T-cell (primary cell): Measurements from ENCODE around the gene NPHS1. TPM values are rescaled to one million over a fixed set of nuclear protein-coding genes. Genes with fewer than 3 reads are reported as not detected.
A peak's percentile ranks its signal among the peaks of the same experiment; 100 is the strongest.

Experiments
- ATAC-seq, 4 experiments: fragments of 200-7000 bp in 3 of 4; fragments of 150-1000 bp in 1 of 4; cut with Tn5 transposase; replicated peaks in 1 of 4; 1 replicate in 3 of 4; 2 replicates in 1 of 4; pipeline ENCODE4 v1.10.0; 2021; ENCODE audit warnings: moderate library complexity in 3 of 4, mild to moderate bottlenecking in 2 of 4, moderate number of reproducible peaks in 1 of 4
- CTCF ChIA-PET, 2 donors: fragments of 300-600 bp; sonication (Branson Sonifier 250); formaldehyde crosslinking; loops; one replicate each; lab custom pipeline; 2022; ENCODE audit warnings: antibody characterized with exemption in 2 of 2; lab: Charles Lee
- POLR2A ChIA-PET, 2 donors: fragments of 300-600 bp; sonication (Branson Sonifier 250); formaldehyde crosslinking; loops; one replicate each; lab custom pipeline; 2022; ENCODE audit warnings: antibody characterized with exemption in 2 of 2; lab: Charles Lee
- DNase-seq, 35 experiments: peaks; one replicate each; pipeline versions ENCODE4 v3.0.0 to v3.0.0-alpha.2; 2013 to 2023
- H3K27ac ChIP-seq: one replicate; pipeline ENCODE4 v1.5.1; 2013; ENCODE audit warnings: low read length
- H3K27me3 ChIP-seq, 2 experiments: replicated peaks in 1 of 2; 1 replicate in 1 of 2; 2 replicates in 1 of 2; pipeline versions ENCODE4 v1.6.1 to v1.7.0; 2013; ENCODE audit warnings: low read length in 1 of 2, mixed read lengths in 1 of 2; ENCODE audit not compliant: control insufficient read depth in 2 of 2, insufficient read depth in 2 of 2; ENCODE audit errors: extremely low read depth in 1 of 2
- H3K36me3 ChIP-seq, 2 donors: 1 replicate in 1 of 2; 2 replicates in 1 of 2; pipeline versions ENCODE4 v1.6.1 to v1.7.0; 2013; ENCODE audit warnings: low read length in 1 of 2; ENCODE audit not compliant: control insufficient read depth in 2 of 2, insufficient read depth in 1 of 2; ENCODE audit errors: extremely low read depth in 1 of 2
- H3K4me1 ChIP-seq, 2 experiments: 1 replicate in 1 of 2; 2 replicates in 1 of 2; pipeline versions ENCODE4 v1.6.1 to v1.7.0; 2013; ENCODE audit warnings: low read length in 2 of 2, mixed read lengths in 1 of 2; ENCODE audit not compliant: insufficient read depth in 2 of 2, control insufficient read depth in 1 of 2; ENCODE audit errors: extremely low read depth in 1 of 2
- H3K4me3 ChIP-seq, 2 donors: 1 replicate in 1 of 2; 2 replicates in 1 of 2; pipeline versions ENCODE4 v1.5.1 to v1.7.0; 2013; ENCODE audit warnings: mild to moderate bottlenecking in 2 of 2, low read length in 1 of 2, moderate library complexity in 1 of 2; ENCODE audit not compliant: control insufficient read depth in 1 of 2; ENCODE audit errors: extremely low read depth in 1 of 2
- H3K9me3 ChIP-seq: 2 replicates; pipeline ENCODE4 v1.7.0; 2013
- H3K27ac Mint-ChIP-seq, 2 donors: one replicate each; pipeline ENCODE4 v1.8.0; 2020 to 2021; ENCODE audit warnings: mild to moderate bottlenecking in 2 of 2, mixed read lengths in 2 of 2
- H3K27me3 Mint-ChIP-seq, 2 donors: one replicate each; pipeline ENCODE4 v1.8.0; 2021 to 2022; ENCODE audit warnings: mixed read lengths in 2 of 2
- H3K36me3 Mint-ChIP-seq: one replicate; pipeline ENCODE4 v1.8.0; 2021; ENCODE audit warnings: mixed read lengths
- H3K4me1 Mint-ChIP-seq, 3 donors: one replicate each; pipeline ENCODE4 v1.8.0; 2020 to 2022; ENCODE audit warnings: mixed read lengths in 3 of 3, mild to moderate bottlenecking in 1 of 3
- H3K4me3 Mint-ChIP-seq, 3 donors: one replicate each; pipeline ENCODE4 v1.8.0; 2020 to 2022; ENCODE audit warnings: mild to moderate bottlenecking in 3 of 3, mixed read lengths in 3 of 3, moderate library complexity in 3 of 3
- H3K9me3 Mint-ChIP-seq, 3 donors: one replicate each; pipeline ENCODE4 v1.8.0; 2020 to 2022; ENCODE audit warnings: mixed read lengths in 3 of 3
- WGBS: methylation state at CpG from one replicate; pipeline ENCODE4 v1.1.5; 2013; ENCODE audit warnings: missing lambda C conversion rate; ENCODE audit not compliant: insufficient coverage; 5-methylcytosine and 5-hydroxymethylcytosine counted together
- total RNA-seq, 35 experiments: library from RNA in 6 of 35; stranded (reverse) in 6 of 35; fragments of 120-200 nt in 1 of 35; gene quantifications; one replicate each; pipeline versions ENCODE4 v1.2.1 to v1.2.4 and lab custom pipeline; 2013 to 2026

NPHS1 gene
- total RNA-seq, 5 donors from 2014 or later (not counting 1 experiment from before 2014, with no cell fraction given) = 0.06 to 0.33 TPM; not detected in 3

GRCh38 chr19:35828692-35829301 lies 23.5 kb downstream of the NPHS1 start:
- ChIA-PET CTCF (no interaction called here), POLR2A (no interaction called here)
- no peaks in the 10 kb centered on the region for H3K36me3 Mint-ChIP-seq
- Histone ChIP-seq H3K27me3 (peaks cover 0 to 55% of the 10 kb centered on the region in 2 experiments), H3K9me3 (no peaks in the 10 kb centered on the region), H3K4me3 (no peak overlapping the region), H3K36me3 (no peaks in the 10 kb centered on the region), H3K27ac (no peak overlapping the region), H3K4me1 (no peaks in the 10 kb centered on the region)
- ATAC-seq (peak in 1 of 4 experiments; percentile 61), DNase-seq (peak in 27 of 35 experiments; percentile 13 to 68 (median 37))
- 15% methylated on average over 9 of the region's 12 CpGs for WGBS
- H3K27ac Mint-ChIP-seq = no peak overlapping the region
- H3K9me3 Mint-ChIP-seq = no peaks in the 10 kb centered on the region
- H3K4me1 Mint-ChIP-seq = no peaks in the 10 kb centered on the region
- no peak overlapping the region for H3K4me3 Mint-ChIP-seq
- peaks cover 25 to 59% of the 10 kb centered on the region in 2 donors for H3K27me3 Mint-ChIP-seq

DNA sequence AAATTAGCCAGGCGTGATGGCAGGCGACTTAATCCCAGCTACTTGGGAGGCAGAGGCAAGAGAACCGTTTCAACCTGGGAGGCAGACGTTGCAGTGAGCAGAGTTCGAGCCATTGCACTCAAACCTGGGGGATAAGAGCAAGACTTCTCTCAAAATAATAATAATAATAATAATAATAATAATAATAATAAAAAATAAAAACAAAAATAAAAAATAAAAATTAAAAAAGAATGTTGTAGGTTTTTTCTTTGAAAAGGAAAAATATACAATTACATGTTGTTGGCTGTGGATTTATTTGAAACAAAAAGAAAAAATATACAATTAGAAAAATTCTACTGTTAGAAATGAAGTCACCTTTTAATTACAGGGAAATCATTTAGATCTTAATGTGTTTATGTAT lies 28.2 kb downstream of the NPHS1 start:
- CTCF ChIA-PET = no interaction called here
- peaks cover 20 to 41% of the 10 kb centered on the region in 2 donors for H3K27me3 Mint-ChIP-seq
- 71% methylated on average over 4 of the region's 5 CpGs for WGBS
- no peak overlapping the region for H3K27ac Mint-ChIP-seq
- no peak overlapping the region for H3K4me3 Mint-ChIP-seq
- H3K4me1 Mint-ChIP-seq = no peaks in the 10 kb centered on the region
- H3K27me3 ChIP-seq = peaks cover 0 to 36% of the 10 kb centered on the region in 2 experiments
- no peaks in the 10 kb centered on the region for H3K9me3 Mint-ChIP-seq
- POLR2A ChIA-PET = no interaction called here
- no peak for DNase-seq
- no peaks in the 10 kb centered on the region for H3K4me1 ChIP-seq
- no peaks in the 10 kb centered on the region for H3K36me3 ChIP-seq
- ATAC-seq = no peak
- no peak overlapping the region for H3K27ac ChIP-seq
- H3K4me3 ChIP-seq = no peak overlapping the region
- no peaks in the 10 kb centered on the region for H3K36me3 Mint-ChIP-seq
- no peaks in the 10 kb centered on the region for H3K9me3 ChIP-seq

- ATAC-seq (no peak), DNase-seq (no peak)
- no peak overlapping the region for H3K4me3 Mint-ChIP-seq
- H3K9me3 Mint-ChIP-seq = no peaks in the 10 kb centered on the region
- Histone ChIP-seq H3K36me3 (no peaks in the 10 kb centered on the region), H3K4me3 (no peak overlapping the region), H3K27me3 (peaks cover 0 to 35% of the 10 kb centered on the region in 2 experiments), H3K4me1 (no peaks in the 10 kb centered on the region), H3K27ac (no peak overlapping the region), H3K9me3 (no peaks in the 10 kb centered on the region)
- WGBS = 56% methylated on average over 3 of the region's 3 CpGs
- no peak overlapping the region for H3K27ac Mint-ChIP-seq
- H3K4me1 Mint-ChIP-seq = no peaks in the 10 kb centered on the region
- CTCF ChIA-PET = no interaction called here
- POLR2A ChIA-PET = no interaction called here
- H3K27me3 Mint-ChIP-seq = peaks cover 19 to 38% of the 10 kb centered on the region in 2 donors
- no peaks in the 10 kb centered on the region for H3K36me3 Mint-ChIP-seq
These were observed 29.7 kb downstream of the NPHS1 start for GRCh38 chr19:35822579-35822978.

DNA sequence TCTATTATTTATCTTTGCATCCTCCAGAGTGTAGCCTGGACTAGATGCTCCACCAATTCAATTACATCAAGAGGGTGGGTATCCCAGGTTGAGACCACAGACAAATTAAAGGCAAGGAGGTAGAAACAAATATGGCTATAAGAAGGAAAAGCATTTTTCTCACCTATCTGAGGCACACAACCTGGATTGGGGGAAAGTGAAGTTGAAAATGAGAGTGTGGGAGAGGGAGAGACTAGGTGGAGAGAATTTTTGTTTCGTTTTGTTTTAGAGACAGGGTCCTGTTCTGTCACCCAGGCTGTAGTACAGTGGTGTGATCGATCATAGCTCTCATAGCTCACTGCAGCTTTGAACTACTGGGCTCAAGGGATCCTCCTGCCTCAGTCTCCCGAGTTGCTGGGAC lies 33.9 kb downstream of the NPHS1 start:
- Mint-ChIP-seq H3K4me3 (no peak overlapping the region), H3K27ac (no peak overlapping the region), H3K9me3 (no peaks in the 10 kb centered on the region), H3K36me3 (no peaks in the 10 kb centered on the region), H3K27me3 (peaks cover 23 to 32% of the 10 kb centered on the region in 2 donors), H3K4me1 (no peaks in the 10 kb centered on the region)
- ChIA-PET POLR2A (no interaction called here), CTCF (interaction anchor here in 1 of 2 donors (0.6 to 0.7 kb wide), 2 partner anchors 25 to 134 kb away, joined by 3 read pairs; no protein-coding TSS in a partner anchor)
- 39% methylated on average over 3 of the region's 3 CpGs for WGBS
- DNase-seq (no peak), ATAC-seq (no peak)
- Histone ChIP-seq H3K27me3 (peaks cover 2 to 43% of the 10 kb centered on the region in 2 experiments), H3K4me1 (no peaks in the 10 kb centered on the region), H3K9me3 (no peaks in the 10 kb centered on the region), H3K27ac (no peak overlapping the region), H3K4me3 (no peak overlapping the region), H3K36me3 (no peaks in the 10 kb centered on the region)

GRCh38 chr19:35816846-35817245 lies 35.5 kb downstream of the NPHS1 start:
- Histone ChIP-seq H3K36me3 (no peaks in the 10 kb centered on the region), H3K27me3 (peaks cover 2 to 47% of the 10 kb centered on the region in 2 experiments), H3K4me1 (no peaks in the 10 kb centered on the region), H3K27ac (no peak overlapping the region), H3K9me3 (no peaks in the 10 kb centered on the region), H3K4me3 (no peak overlapping the region)
- Mint-ChIP-seq H3K4me3 (no peak overlapping the region), H3K27ac (no peak overlapping the region), H3K27me3 (peaks cover 22 to 25% of the 10 kb centered on the region in 2 donors), H3K4me1 (no peaks in the 10 kb centered on the region), H3K36me3 (no peaks in the 10 kb centered on the region), H3K9me3 (no peaks in the 10 kb centered on the region)
- DNase-seq (no peak), ATAC-seq (no peak)
- POLR2A ChIA-PET = no interaction called here
- CTCF ChIA-PET = no interaction called here
- WGBS = 89% methylated on average over 3 of the region's 9 CpGs

GRCh38 chr19:35816262-35816661 lies 36.0 kb downstream of the NPHS1 start:
- H3K4me1 ChIP-seq = no peaks in the 10 kb centered on the region
- no peak overlapping the region for H3K4me3 ChIP-seq
- Mint-ChIP-seq H3K27ac (peak overlapping the region in 1 of 2 donors; percentile 6), H3K4me3 (no peak overlapping the region), H3K4me1 (no peaks in the 10 kb centered on the region), H3K9me3 (no peaks in the 10 kb centered on the region), H3K36me3 (no peaks in the 10 kb centered on the region), H3K27me3 (peaks cover 22 to 30% of the 10 kb centered on the region in 2 donors)
- peaks cover 2 to 42% of the 10 kb centered on the region in 2 experiments for H3K27me3 ChIP-seq
- ChIA-PET CTCF (no interaction called here), POLR2A (no interaction called here)
- no peaks in the 10 kb centered on the region for H3K36me3 ChIP-seq
- no peaks in the 10 kb centered on the region for H3K9me3 ChIP-seq
- H3K27ac ChIP-seq = no peak overlapping the region
- no peak for ATAC-seq
- WGBS = 30% methylated on average over 2 of the region's 6 CpGs
- DNase-seq = no peak
